Neural crest cell (in vitro differentiated cells): ENCODE measurements around the gene KLF11. TPM values are rescaled to one million over a fixed set of nuclear protein-coding genes. Genes with fewer than 3 reads are reported as not detected.

Experiments
- DNase-seq: peaks from one replicate; pipeline ENCODE4 v3.0.0; 2021; ENCODE audit warnings: low read depth, mixed read lengths, low spot score
- H3K27ac Mint-ChIP-seq: one replicate; pipeline ENCODE4 v1.8.0; 2021; ENCODE audit warnings: mild to moderate bottlenecking, mixed read lengths; ENCODE audit not compliant: unreplicated experiment
- H3K27me3 Mint-ChIP-seq: 2 replicates; pipeline ENCODE4 v1.8.0; 2021; ENCODE audit warnings: low read depth, mild to moderate bottlenecking, mixed read lengths
- H3K36me3 Mint-ChIP-seq: 2 replicates; pipeline ENCODE4 v1.8.0; 2021; ENCODE audit warnings: low read depth, mild to moderate bottlenecking, mixed read lengths
- H3K4me1 Mint-ChIP-seq: 2 replicates; pipeline ENCODE4 v1.8.0; 2021; ENCODE audit warnings: mixed read lengths
- H3K4me3 Mint-ChIP-seq: one replicate; pipeline ENCODE4 v1.8.0; 2021; ENCODE audit warnings: mild to moderate bottlenecking, mixed read lengths
- H3K9me3 Mint-ChIP-seq: 2 replicates; pipeline ENCODE4 v1.8.0; 2021; ENCODE audit warnings: mixed read lengths
- total RNA-seq: library from RNA; stranded (reverse); gene quantifications from 2 replicates; pipeline ENCODE4 v1.2.1, GENCODE V29; 2021
- TF ChIP-seq, protein P1 (sequence below): fragments of 200-600 bp; sonication (generic); conservative IDR thresholded peaks from 2 replicates; pipeline ENCODE4 v1.5.0; 2021; ENCODE audit warnings: antibody characterized with exemption, mild to moderate bottlenecking

Gene KLF11
- total RNA-seq, 1 donor from 2014 or later: 8.2 TPM

DNA sequence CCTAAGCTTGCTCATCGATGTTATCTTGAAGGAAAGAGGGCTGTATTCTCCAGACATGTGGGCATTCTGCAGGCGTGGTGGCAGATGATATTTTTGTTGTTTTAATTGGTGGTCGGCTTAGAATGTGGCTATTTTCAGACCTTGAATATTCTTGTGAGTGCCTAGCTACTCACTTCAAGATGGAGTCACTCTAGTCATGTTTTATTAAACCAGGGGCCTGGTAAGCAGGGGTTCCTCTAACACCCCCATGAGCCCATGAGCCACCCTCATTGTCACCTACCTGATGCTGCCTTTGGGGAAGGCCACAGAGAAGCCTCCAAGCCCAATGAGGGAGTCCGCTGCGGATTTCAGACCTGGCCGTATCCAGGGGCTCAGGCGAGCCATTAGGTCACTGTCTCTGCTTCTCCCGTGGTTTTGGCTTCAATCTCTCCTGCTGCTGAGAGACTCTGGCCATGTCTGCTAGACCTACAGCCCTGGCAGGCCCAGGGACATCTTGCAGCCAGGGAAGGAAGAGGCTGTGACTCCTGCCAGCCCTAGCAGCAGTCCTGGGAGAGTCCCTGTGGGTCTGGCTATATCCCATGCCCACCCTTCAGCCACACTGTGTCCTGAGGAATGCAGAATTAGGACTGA is 16.3 kb upstream of the KLF11 start:
- H3K36me3 Mint-ChIP-seq: no peaks in the 10 kb centered on the region
- H3K27ac Mint-ChIP-seq: no peak overlapping the region
- H3K27me3 Mint-ChIP-seq: no peaks in the 10 kb centered on the region
- no peak for DNase-seq
- H3K4me1 Mint-ChIP-seq: peaks cover 19% of the 10 kb centered on the region
- TF ChIP-seq, protein P1, sequence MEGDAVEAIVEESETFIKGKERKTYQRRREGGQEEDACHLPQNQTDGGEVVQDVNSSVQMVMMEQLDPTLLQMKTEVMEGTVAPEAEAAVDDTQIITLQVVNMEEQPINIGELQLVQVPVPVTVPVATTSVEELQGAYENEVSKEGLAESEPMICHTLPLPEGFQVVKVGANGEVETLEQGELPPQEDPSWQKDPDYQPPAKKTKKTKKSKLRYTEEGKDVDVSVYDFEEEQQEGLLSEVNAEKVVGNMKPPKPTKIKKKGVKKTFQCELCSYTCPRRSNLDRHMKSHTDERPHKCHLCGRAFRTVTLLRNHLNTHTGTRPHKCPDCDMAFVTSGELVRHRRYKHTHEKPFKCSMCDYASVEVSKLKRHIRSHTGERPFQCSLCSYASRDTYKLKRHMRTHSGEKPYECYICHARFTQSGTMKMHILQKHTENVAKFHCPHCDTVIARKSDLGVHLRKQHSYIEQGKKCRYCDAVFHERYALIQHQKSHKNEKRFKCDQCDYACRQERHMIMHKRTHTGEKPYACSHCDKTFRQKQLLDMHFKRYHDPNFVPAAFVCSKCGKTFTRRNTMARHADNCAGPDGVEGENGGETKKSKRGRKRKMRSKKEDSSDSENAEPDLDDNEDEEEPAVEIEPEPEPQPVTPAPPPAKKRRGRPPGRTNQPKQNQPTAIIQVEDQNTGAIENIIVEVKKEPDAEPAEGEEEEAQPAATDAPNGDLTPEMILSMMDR: no peak
- no peaks in the 10 kb centered on the region for H3K9me3 Mint-ChIP-seq
- H3K4me3 Mint-ChIP-seq: no peak overlapping the region

DNA sequence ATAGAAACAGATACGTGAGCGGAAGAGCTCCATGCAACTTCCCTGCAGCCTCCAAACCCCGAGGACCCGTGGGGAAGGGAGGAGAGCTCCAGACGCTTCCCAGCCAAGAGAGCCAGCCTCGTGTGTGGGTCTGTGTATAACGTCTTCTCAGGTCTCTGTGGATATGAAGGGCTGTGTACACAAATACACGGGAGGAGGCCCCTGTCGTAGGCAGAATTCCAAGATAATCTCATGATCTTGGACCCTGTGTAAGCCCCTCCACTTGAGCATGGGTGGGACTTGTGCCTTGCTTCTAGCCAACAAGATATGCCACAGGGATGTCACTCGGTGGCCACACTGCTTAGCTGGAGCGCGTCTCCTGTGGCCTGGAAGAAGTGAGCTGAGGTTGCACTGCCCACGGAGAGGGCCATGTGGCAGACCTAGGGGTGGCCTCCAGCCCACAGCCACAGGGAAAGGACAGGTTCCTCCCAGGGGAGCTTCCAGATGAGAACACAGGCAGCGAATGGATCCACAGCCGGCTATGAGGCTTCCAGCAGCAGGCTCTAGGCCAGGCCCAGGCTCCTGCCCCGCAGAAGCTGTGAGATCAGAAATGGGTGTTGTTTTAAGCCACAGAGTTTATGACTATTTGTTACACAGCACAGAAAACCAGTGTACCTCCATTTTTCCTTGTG is 15.6 kb upstream of the KLF11 start:
- no peak for DNase-seq
- no peaks in the 10 kb centered on the region for H3K36me3 Mint-ChIP-seq
- no peak overlapping the region for H3K4me3 Mint-ChIP-seq
- no peaks in the 10 kb centered on the region for H3K9me3 Mint-ChIP-seq
- peaks cover 19% of the 10 kb centered on the region for H3K4me1 Mint-ChIP-seq
- H3K27me3 Mint-ChIP-seq: no peaks in the 10 kb centered on the region
- no peak overlapping the region for H3K27ac Mint-ChIP-seq
- TF ChIP-seq, protein P1: no peak

DNA sequence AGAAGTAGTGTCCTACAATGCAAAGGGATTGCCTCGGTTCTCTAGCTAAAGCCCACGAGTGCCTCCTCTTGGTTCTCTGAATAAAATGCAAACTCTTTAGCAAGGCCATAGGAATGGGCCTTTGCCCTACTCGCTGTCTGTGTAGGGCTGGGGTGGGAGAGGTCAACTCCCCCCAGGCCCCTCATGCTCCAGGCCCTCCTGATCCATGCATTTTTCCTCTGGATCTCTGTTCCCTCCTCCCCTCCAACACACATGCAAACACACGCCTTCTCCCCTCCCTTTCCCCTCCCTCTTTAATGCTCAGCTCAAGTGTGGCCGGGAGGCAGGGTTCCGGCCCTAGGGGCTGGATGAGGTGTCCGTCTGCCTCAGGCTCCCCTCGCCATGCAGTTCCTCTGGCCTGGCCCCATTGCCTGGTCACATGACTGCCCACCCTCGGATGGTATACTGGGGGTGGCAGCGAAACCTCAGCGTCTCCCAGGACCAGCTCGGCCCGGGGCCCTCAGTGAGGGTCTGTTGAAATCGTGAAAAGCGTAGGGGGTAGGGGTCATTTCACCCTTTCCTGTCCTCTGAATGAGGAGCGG is 14.9 kb upstream of the KLF11 start:
- DNase-seq: no peak
- H3K36me3 Mint-ChIP-seq: no peaks in the 10 kb centered on the region
- no peaks in the 10 kb centered on the region for H3K9me3 Mint-ChIP-seq
- H3K4me1 Mint-ChIP-seq: peaks cover 19% of the 10 kb centered on the region
- H3K27ac Mint-ChIP-seq: no peak overlapping the region
- no peaks in the 10 kb centered on the region for H3K27me3 Mint-ChIP-seq
- no peak overlapping the region for H3K4me3 Mint-ChIP-seq
- TF ChIP-seq, protein P1: no peak

DNA sequence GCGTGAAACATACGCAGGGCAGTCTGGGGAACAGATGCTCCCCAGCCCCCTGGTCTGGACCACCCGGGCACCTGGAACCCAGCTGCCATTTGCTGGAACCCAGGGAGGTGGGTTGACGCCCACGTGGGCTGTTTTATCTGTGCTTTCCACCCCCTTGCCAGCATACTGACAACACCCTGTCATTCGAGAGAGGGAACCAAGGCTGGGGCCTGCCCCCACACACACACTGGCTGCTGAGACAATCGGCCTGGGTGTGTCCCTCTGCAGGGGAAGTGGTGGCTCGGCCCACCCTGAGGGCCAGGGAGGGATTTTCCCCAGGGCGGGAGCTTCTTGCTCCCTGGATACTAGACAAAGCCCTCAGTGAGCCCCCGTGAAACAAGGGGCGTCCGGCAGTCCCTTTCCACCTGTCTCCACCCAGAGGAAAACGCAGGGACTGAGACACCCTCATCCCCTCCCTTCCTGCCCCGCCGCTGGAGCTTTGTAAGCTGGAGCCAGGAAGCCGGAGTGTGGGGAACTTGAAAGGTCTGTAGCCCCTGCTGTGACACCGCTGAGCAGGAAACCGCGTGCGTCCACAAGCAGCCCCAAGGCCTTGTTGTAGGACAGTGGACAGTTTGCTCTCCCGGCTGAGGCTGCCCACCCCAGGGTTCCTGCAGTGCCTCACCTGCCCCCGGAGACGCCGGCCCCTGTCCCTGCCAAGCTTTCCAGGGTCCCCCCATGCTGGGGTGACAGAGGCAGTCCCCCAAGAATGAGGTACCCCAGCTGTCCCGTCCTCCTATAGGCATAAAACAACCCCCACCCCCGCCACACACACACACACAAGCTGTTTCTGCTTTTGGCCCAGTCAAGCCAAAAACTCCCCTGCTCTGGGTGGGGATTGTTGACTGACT is 14.1 kb upstream of the KLF11 start:
- Mint-ChIP-seq H3K27me3 (no peaks in the 10 kb centered on the region), H3K4me1 (peaks cover 19% of the 10 kb centered on the region), H3K36me3 (no peaks in the 10 kb centered on the region), H3K9me3 (no peaks in the 10 kb centered on the region), H3K4me3 (no peak overlapping the region), H3K27ac (peak overlapping the region; percentile 19)
- no peak for DNase-seq
- TF ChIP-seq, protein P1: peak; percentile 22

DNA sequence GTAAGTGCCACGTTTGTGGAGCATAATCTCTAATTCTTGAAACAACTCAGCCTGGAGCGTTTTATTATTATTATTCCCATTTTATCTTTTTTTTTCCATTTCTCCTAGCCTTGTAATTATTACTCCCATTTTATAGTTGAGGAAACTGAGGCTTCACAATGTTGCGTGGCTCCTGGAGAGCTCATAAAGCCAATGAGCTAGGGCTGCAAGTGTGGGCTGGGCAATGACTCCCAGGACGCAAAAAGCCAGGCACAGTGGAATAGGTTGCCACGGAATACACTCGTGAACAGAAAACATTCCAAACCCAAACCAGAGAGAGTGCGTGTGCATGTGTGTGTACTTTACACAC is 13.5 kb upstream of the KLF11 start:
- Mint-ChIP-seq H3K4me1 (peaks cover 19% of the 10 kb centered on the region), H3K27me3 (no peaks in the 10 kb centered on the region), H3K36me3 (no peaks in the 10 kb centered on the region), H3K4me3 (no peak overlapping the region), H3K9me3 (no peaks in the 10 kb centered on the region), H3K27ac (no peak overlapping the region)
- DNase-seq: no peak
- TF ChIP-seq, protein P1: no peak
